Measurements from ENCODE around the gene RXRA.

RXRA gene

DNA sequence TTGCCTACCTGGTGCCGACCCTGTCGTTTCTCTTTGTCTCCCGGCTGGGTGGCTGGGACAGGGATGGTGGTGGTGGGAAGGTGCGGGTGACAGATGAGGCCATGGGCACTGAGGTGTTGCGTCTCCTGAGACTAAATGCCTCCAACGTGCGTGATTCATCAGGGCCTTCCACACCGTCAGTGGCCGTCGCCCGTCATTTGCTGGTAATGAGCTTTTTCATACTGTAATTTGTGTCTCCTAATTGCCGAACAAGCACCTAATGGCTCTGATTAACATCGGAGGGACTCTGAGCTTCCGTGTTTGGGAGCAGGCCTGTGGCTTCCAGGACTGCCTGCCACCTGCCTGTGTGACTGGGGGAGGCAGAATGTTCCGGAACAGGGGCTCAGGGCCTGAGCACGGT is 35.2 kb downstream of the RXRA start:
- H3K4me2 ChIP-seq (ENCODE audit: insufficient read depth, low read length), result no peak overlapping the region
- DNase-seq (no peak), ATAC-seq (ENCODE audit: insufficient read depth, low read depth) (no peak)
- H3K36me3 ChIP-seq (ENCODE audit: insufficient read depth, low read length), result no peaks in the 10 kb centered on the region
- H4K20me1 ChIP-seq (ENCODE audit: insufficient read depth, low read length), result peaks cover 75% of the 10 kb centered on the region
- H3K27ac ChIP-seq (ENCODE audit: low read length), result no peak overlapping the region
- no peaks in the 10 kb centered on the region for H3K79me2 ChIP-seq (ENCODE audit: insufficient read depth, low read length)
- no peak overlapping the region for H3K4me3 ChIP-seq (ENCODE audit: low read depth in 1 of 2, low read length in 2 of 2)
- H3K4me1 ChIP-seq (ENCODE audit: insufficient read depth, low read length), result no peaks in the 10 kb centered on the region
- H3K9me3 ChIP-seq (ENCODE audit: insufficient read depth, low read length, severe bottlenecking), result no peaks in the 10 kb centered on the region
- no peak overlapping the region for H3K9ac ChIP-seq (ENCODE audit: low read depth, low read length)
- TF ChIP-seq, protein P1, sequence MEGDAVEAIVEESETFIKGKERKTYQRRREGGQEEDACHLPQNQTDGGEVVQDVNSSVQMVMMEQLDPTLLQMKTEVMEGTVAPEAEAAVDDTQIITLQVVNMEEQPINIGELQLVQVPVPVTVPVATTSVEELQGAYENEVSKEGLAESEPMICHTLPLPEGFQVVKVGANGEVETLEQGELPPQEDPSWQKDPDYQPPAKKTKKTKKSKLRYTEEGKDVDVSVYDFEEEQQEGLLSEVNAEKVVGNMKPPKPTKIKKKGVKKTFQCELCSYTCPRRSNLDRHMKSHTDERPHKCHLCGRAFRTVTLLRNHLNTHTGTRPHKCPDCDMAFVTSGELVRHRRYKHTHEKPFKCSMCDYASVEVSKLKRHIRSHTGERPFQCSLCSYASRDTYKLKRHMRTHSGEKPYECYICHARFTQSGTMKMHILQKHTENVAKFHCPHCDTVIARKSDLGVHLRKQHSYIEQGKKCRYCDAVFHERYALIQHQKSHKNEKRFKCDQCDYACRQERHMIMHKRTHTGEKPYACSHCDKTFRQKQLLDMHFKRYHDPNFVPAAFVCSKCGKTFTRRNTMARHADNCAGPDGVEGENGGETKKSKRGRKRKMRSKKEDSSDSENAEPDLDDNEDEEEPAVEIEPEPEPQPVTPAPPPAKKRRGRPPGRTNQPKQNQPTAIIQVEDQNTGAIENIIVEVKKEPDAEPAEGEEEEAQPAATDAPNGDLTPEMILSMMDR (IDR thresholded peaks at IDR 0.05; ENCODE audit: borderline replicate concordance, extremely low read depth, low read length, poor library complexity, severe bottlenecking), result no peak
- TF ChIP-seq EZH2 (IDR thresholded peaks at IDR 0.05; ENCODE audit: borderline replicate concordance, low read depth, low read length, severe bottlenecking), result no peak
- no peaks in the 10 kb centered on the region for H3K27me3 ChIP-seq (ENCODE audit: insufficient read depth, low read length, poor library complexity)
- H2AFZ ChIP-seq (ENCODE audit: low read depth, low read length), result no peak overlapping the region

DNA sequence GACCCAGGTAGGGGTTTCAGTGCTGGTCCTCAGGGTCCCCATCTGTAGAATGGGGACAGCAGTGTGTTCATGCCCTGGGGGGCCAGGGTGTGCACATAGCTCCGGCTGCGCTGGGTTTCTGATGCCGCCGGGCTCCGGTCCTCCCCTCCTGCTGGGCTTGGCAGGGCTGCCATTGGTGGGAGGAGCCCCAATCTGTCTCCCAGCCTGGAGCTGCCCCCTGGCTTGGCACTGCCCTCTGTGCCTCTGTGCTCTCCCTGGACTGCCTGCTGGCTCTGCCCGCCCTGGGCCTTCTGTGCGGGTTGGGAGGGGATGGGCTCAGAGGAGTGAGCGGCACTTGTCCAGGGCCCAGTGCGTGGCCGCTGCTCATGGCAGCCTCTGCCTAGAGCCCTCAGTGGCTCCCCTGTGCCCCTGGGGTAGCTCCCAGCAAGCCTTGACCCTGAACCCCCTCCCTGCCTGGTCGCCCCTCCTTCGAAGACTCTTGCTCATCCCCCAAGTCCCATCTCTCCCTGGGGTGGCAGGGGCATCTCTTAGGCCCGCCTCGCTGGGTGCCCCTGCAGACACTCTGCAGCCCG is 35.7 kb downstream of the RXRA start:
- Histone ChIP-seq H3K27ac (ENCODE audit: low read length) (no peak overlapping the region), H4K20me1 (ENCODE audit: insufficient read depth, low read length) (peaks cover 74% of the 10 kb centered on the region), H2AFZ (ENCODE audit: low read depth, low read length) (no peak overlapping the region), H3K27me3 (ENCODE audit: insufficient read depth, low read length, poor library complexity) (no peaks in the 10 kb centered on the region), H3K79me2 (ENCODE audit: insufficient read depth, low read length) (no peaks in the 10 kb centered on the region), H3K4me3 (ENCODE audit: low read depth in 1 of 2, low read length in 2 of 2) (no peak overlapping the region), H3K4me2 (ENCODE audit: insufficient read depth, low read length) (no peak overlapping the region), H3K9me3 (ENCODE audit: insufficient read depth, low read length, severe bottlenecking) (no peaks in the 10 kb centered on the region), H3K9ac (ENCODE audit: low read depth, low read length) (no peak overlapping the region), H3K4me1 (ENCODE audit: insufficient read depth, low read length) (no peaks in the 10 kb centered on the region), H3K36me3 (ENCODE audit: insufficient read depth, low read length) (no peaks in the 10 kb centered on the region)
- no peak for TF ChIP-seq EZH2 (IDR thresholded peaks at IDR 0.05; ENCODE audit: borderline replicate concordance, low read depth, low read length, severe bottlenecking)
- TF ChIP-seq, protein P1 (IDR thresholded peaks at IDR 0.05; ENCODE audit: borderline replicate concordance, extremely low read depth, low read length, poor library complexity, severe bottlenecking), result no peak
- no peak for ATAC-seq (ENCODE audit: insufficient read depth, low read depth)
- DNase-seq, result no peak

DNA sequence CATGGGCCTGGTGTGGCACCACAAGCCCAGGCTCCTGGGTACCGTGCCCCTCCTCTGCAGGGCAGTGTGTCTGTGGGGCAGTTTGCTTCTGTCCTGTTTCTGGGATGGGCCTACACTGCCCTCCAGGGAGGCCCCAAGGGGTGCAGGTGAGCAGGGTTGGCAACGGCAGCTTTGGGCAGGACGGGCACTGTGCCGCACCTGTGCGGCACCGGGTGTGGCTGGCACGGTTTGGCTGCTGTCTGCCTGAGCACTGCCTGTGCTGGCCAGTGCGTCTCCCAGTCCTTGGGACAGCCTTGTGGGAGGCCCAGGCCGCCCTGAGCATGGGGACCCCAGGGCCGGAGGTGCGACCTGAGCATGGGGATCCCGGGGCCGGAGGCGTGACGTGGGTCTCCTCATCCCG is 37.2 kb downstream of the RXRA start:
- Histone ChIP-seq H3K4me3 (ENCODE audit: low read depth in 1 of 2, low read length in 2 of 2) (no peak overlapping the region), H2AFZ (ENCODE audit: low read depth, low read length) (no peak overlapping the region), H3K9ac (ENCODE audit: low read depth, low read length) (no peak overlapping the region), H3K9me3 (ENCODE audit: insufficient read depth, low read length, severe bottlenecking) (no peaks in the 10 kb centered on the region), H3K4me1 (ENCODE audit: insufficient read depth, low read length) (no peaks in the 10 kb centered on the region), H3K27me3 (ENCODE audit: insufficient read depth, low read length, poor library complexity) (no peaks in the 10 kb centered on the region), H3K4me2 (ENCODE audit: insufficient read depth, low read length) (no peak overlapping the region), H3K36me3 (ENCODE audit: insufficient read depth, low read length) (no peaks in the 10 kb centered on the region), H3K27ac (ENCODE audit: low read length) (no peak overlapping the region), H4K20me1 (ENCODE audit: insufficient read depth, low read length) (peaks cover 73% of the 10 kb centered on the region), H3K79me2 (ENCODE audit: insufficient read depth, low read length) (no peaks in the 10 kb centered on the region)
- DNase-seq (no peak), ATAC-seq (ENCODE audit: insufficient read depth, low read depth) (no peak)
- TF ChIP-seq EZH2 (IDR thresholded peaks at IDR 0.05; ENCODE audit: borderline replicate concordance, low read depth, low read length, severe bottlenecking), result no peak
- TF ChIP-seq, protein P1 (IDR thresholded peaks at IDR 0.05; ENCODE audit: borderline replicate concordance, extremely low read depth, low read length, poor library complexity, severe bottlenecking), result no peak
